ENCODE measurements around the gene IDH3B.

IDH3B gene

GRCh38 chr20:2703716-2704475, 39.9 kb upstream of the IDH3B start:
- TF ChIP-seq CTCF (conservative IDR thresholded peaks at IDR 0.05; ENCODE audit: low read depth, low read length) = no peak
- Histone ChIP-seq H3K27me3 (ENCODE audit: insufficient read depth, low read depth) (no peaks in the 10 kb centered on the region), H3K9ac (no peak overlapping the region), H3K4me2 (no peak overlapping the region), H3K4me1 (ENCODE audit: low read depth, poor library complexity, severe bottlenecking) (no peaks in the 10 kb centered on the region), H3K36me3 (ENCODE audit: insufficient read depth) (no peaks in the 10 kb centered on the region), H3K27ac (no peak overlapping the region), H2AFZ (ENCODE audit: low read depth) (no peak overlapping the region), H3K79me2 (ENCODE audit: insufficient read depth, low read depth) (no peaks in the 10 kb centered on the region), H3K4me3 (IDR thresholded peaks at IDR 0.05; ENCODE audit: insufficient read depth, low read depth, low read length) (no peak overlapping the region), H4K20me1 (ENCODE audit: insufficient read depth) (no peaks in the 10 kb centered on the region)

- no peaks in the 10 kb centered on the region for H4K20me1 ChIP-seq (ENCODE audit: insufficient read depth)
- H3K4me1 ChIP-seq (ENCODE audit: low read depth, poor library complexity, severe bottlenecking) = no peaks in the 10 kb centered on the region
- H3K4me2 ChIP-seq = no peak overlapping the region
- H3K79me2 ChIP-seq (ENCODE audit: insufficient read depth, low read depth) = no peaks in the 10 kb centered on the region
- no peak overlapping the region for H2AFZ ChIP-seq (ENCODE audit: low read depth)
- H3K27me3 ChIP-seq (ENCODE audit: insufficient read depth, low read depth) = no peaks in the 10 kb centered on the region
- no peak overlapping the region for H3K27ac ChIP-seq
- no peaks in the 10 kb centered on the region for H3K36me3 ChIP-seq (ENCODE audit: insufficient read depth)
- no peak for TF ChIP-seq CTCF (conservative IDR thresholded peaks at IDR 0.05; ENCODE audit: low read depth, low read length)
- H3K4me3 ChIP-seq (IDR thresholded peaks at IDR 0.05; ENCODE audit: insufficient read depth, low read depth, low read length) = no peak overlapping the region
- no peak overlapping the region for H3K9ac ChIP-seq
Observed at GRCh38 chr20:2701671-2702081, 37.7 kb upstream of the IDH3B start.

GRCh38 chr20:2700913-2701620, 37.1 kb upstream of the IDH3B start:
- no peaks in the 10 kb centered on the region for H3K36me3 ChIP-seq (ENCODE audit: insufficient read depth)
- no peak overlapping the region for H3K4me2 ChIP-seq
- H4K20me1 ChIP-seq (ENCODE audit: insufficient read depth) = no peaks in the 10 kb centered on the region
- H3K79me2 ChIP-seq (ENCODE audit: insufficient read depth, low read depth) = no peaks in the 10 kb centered on the region
- H3K4me3 ChIP-seq (IDR thresholded peaks at IDR 0.05; ENCODE audit: insufficient read depth, low read depth, low read length) = no peak overlapping the region
- no peaks in the 10 kb centered on the region for H3K4me1 ChIP-seq (ENCODE audit: low read depth, poor library complexity, severe bottlenecking)
- TF ChIP-seq CTCF (conservative IDR thresholded peaks at IDR 0.05; ENCODE audit: low read depth, low read length) = no peak
- no peak overlapping the region for H3K27ac ChIP-seq
- H2AFZ ChIP-seq (ENCODE audit: low read depth) = no peak overlapping the region
- no peaks in the 10 kb centered on the region for H3K27me3 ChIP-seq (ENCODE audit: insufficient read depth, low read depth)
- no peak overlapping the region for H3K9ac ChIP-seq

- H3K9ac ChIP-seq = no peak overlapping the region
- H3K4me1 ChIP-seq (ENCODE audit: low read depth, poor library complexity, severe bottlenecking) = no peaks in the 10 kb centered on the region
- no peaks in the 10 kb centered on the region for H4K20me1 ChIP-seq (ENCODE audit: insufficient read depth)
- no peaks in the 10 kb centered on the region for H3K27me3 ChIP-seq (ENCODE audit: insufficient read depth, low read depth)
- no peak overlapping the region for H2AFZ ChIP-seq (ENCODE audit: low read depth)
- H3K79me2 ChIP-seq (ENCODE audit: insufficient read depth, low read depth) = no peaks in the 10 kb centered on the region
- no peak for TF ChIP-seq CTCF (conservative IDR thresholded peaks at IDR 0.05; ENCODE audit: low read depth, low read length)
- no peak overlapping the region for H3K27ac ChIP-seq
- no peak overlapping the region for H3K4me3 ChIP-seq (IDR thresholded peaks at IDR 0.05; ENCODE audit: insufficient read depth, low read depth, low read length)
- H3K36me3 ChIP-seq (ENCODE audit: insufficient read depth) = no peaks in the 10 kb centered on the region
- H3K4me2 ChIP-seq = no peak overlapping the region
Observed at GRCh38 chr20:2699775-2700413, 35.9 kb upstream of the IDH3B start.

All from KMS-11 (cell line).